Fibroblast of lung (primary cell): ENCODE results near the gene GLIS1. TPM values are rescaled to one million over a fixed set of nuclear protein-coding genes. Genes with fewer than 3 reads are reported as not detected.

Experiments used
- DNase-seq, 2 donors: peaks; one replicate each; pipeline versions ENCODE4 v3.0.0 to v3.0.0-alpha.2; 2010; ENCODE audit warnings: low read depth in 2 of 2
- H2AFZ ChIP-seq: 2 replicates; pipeline ENCODE4 v1.5.1; 2012; ENCODE audit warnings: low read length, control low read depth, inconsistent platforms
- H3K27ac ChIP-seq: 2 replicates; pipeline ENCODE4 v1.5.1; 2011; ENCODE audit warnings: low read length, control low read depth; ENCODE audit not compliant: insufficient read depth
- H3K27me3 ChIP-seq: 2 replicates; pipeline ENCODE4 v1.5.1; 2011; ENCODE audit warnings: mild to moderate bottlenecking, low read length; ENCODE audit not compliant: control insufficient read depth, insufficient read depth
- H3K36me3 ChIP-seq: 2 replicates; pipeline ENCODE4 v1.5.1; 2011; ENCODE audit warnings: low read length; ENCODE audit not compliant: control insufficient read depth, insufficient read depth
- H3K4me1 ChIP-seq: 2 replicates; pipeline ENCODE4 v1.5.1; 2011; ENCODE audit warnings: low read length; ENCODE audit not compliant: control insufficient read depth, insufficient read depth; ENCODE audit errors: extremely low read depth
- H3K4me2 ChIP-seq: 2 replicates; pipeline ENCODE4 v1.5.1; 2011; ENCODE audit warnings: low read length, control low read depth; ENCODE audit not compliant: insufficient read depth; ENCODE audit errors: extremely low read depth
- H3K4me3 ChIP-seq, 4 experiments: fragments of 200-600 bp in 1 of 4; sonication (generic) in 1 of 4; replicated peaks in 1 of 4; 2 replicates each; pipeline ENCODE4 v1.5.1; 2011 to 2016; ENCODE audit warnings: low read length in 4 of 4, low read depth in 3 of 4, mild to moderate bottlenecking in 3 of 4, control low read depth in 2 of 4, inconsistent platforms in 1 of 4, mixed read lengths in 1 of 4; ENCODE audit not compliant: insufficient read depth in 1 of 4; ENCODE audit errors: control extremely low read depth in 1 of 4
- H3K79me2 ChIP-seq: 2 replicates; pipeline ENCODE4 v1.5.1; 2012; ENCODE audit warnings: mild to moderate bottlenecking, low read length, inconsistent platforms; ENCODE audit not compliant: control insufficient read depth, insufficient read depth
- H3K9ac ChIP-seq: 2 replicates; pipeline ENCODE4 v1.5.1; 2011; ENCODE audit warnings: mild to moderate bottlenecking, low read length, control low read depth; ENCODE audit not compliant: insufficient read depth
- H3K9me3 ChIP-seq: 2 replicates; pipeline ENCODE4 v1.5.1; 2012; ENCODE audit warnings: low read depth, low read length; ENCODE audit not compliant: control insufficient read depth, insufficient read depth
- H4K20me1 ChIP-seq: 2 replicates; pipeline ENCODE4 v1.5.1; 2011; ENCODE audit warnings: low read length; ENCODE audit not compliant: control insufficient read depth, insufficient read depth; ENCODE audit errors: extremely low read depth
- CTCF ChIP-seq, 2 donors: IDR thresholded peaks in 1 of 2; conservative IDR thresholded peaks in 1 of 2; 1 replicate in 1 of 2; 2 replicates in 1 of 2; pipeline ENCODE4 v1.5.1; 2011 to 2012; ENCODE audit warnings: low read length in 2 of 2, control low read depth in 1 of 2, inconsistent platforms in 1 of 2, low read depth in 1 of 2, mild to moderate bottlenecking in 1 of 2
- EZH2 ChIP-seq: IDR thresholded peaks from 2 replicates; pipeline ENCODE4 v1.5.1; 2012; ENCODE audit warnings: low read length, control low read depth, mild to moderate bottlenecking; ENCODE audit errors: missing control alignments
- polyA plus RNA-seq, 2 donors: library from polyadenylated mRNA; depleted of rRNA in 1 of 2; stranded (reverse) in 1 of 2; unstranded in 1 of 2; fragments of >200 nt; gene quantifications; 2 replicates each; pipeline ENCODE4 v1.2.1, GENCODE V29; 2011 to 2012; ENCODE audit warnings: missing spikeins in 1 of 2
- total RNA-seq: library from RNA; depleted of rRNA; stranded (reverse); fragments of >200 nt; gene quantifications from 2 replicates; pipeline ENCODE4 v1.2.1, GENCODE V29; 2014

The GLIS1 gene
- total and polyA plus RNA-seq, 2 donors (not counting 1 experiment from before 2014, with no cell fraction given), result under 0.01 to 0.05 TPM

- Histone ChIP-seq H2AFZ (no peak overlapping the region), H3K9me3 (no peaks in the 10 kb centered on the region), H3K36me3 (no peaks in the 10 kb centered on the region), H3K4me1 (no peaks in the 10 kb centered on the region), H3K79me2 (no peaks in the 10 kb centered on the region), H4K20me1 (no peaks in the 10 kb centered on the region), H3K9ac (no peak overlapping the region), H3K27me3 (peaks cover 8% of the 10 kb centered on the region), H3K27ac (no peak overlapping the region), H3K4me3 (no peak overlapping the region), H3K4me2 (no peak overlapping the region)
- no peak for DNase-seq
- TF ChIP-seq EZH2 (no peak), CTCF (conservative IDR thresholded peaks at IDR 0.05 in 1 of 2, IDR thresholded peaks at IDR 0.05 in 1 of 2; ENCODE audit: low read depth in 1 of 2, low read length in 2 of 2) (no peak)
Measured at GRCh38 chr1:53641481-53642214, 97.3 kb downstream of the GLIS1 start.

GRCh38 chr1:53640701-53641075 is 98.3 kb downstream of the GLIS1 start:
- Histone ChIP-seq H3K4me3 (no peak overlapping the region), H3K79me2 (no peaks in the 10 kb centered on the region), H2AFZ (no peak overlapping the region), H3K27me3 (peaks cover 8% of the 10 kb centered on the region), H3K4me2 (no peak overlapping the region), H3K9me3 (no peaks in the 10 kb centered on the region), H3K36me3 (no peaks in the 10 kb centered on the region), H3K4me1 (no peaks in the 10 kb centered on the region), H3K9ac (no peak overlapping the region), H3K27ac (no peak overlapping the region), H4K20me1 (no peaks in the 10 kb centered on the region)
- no peak for DNase-seq
- TF ChIP-seq EZH2, result no peak
- TF ChIP-seq CTCF (conservative IDR thresholded peaks at IDR 0.05 in 1 of 2, IDR thresholded peaks at IDR 0.05 in 1 of 2; ENCODE audit: low read depth in 1 of 2, low read length in 2 of 2), result no peak

GRCh38 chr1:53639996-53640700 is 98.8 kb downstream of the GLIS1 start:
- DNase-seq, result no peak
- Histone ChIP-seq H3K9ac (no peak overlapping the region), H4K20me1 (no peaks in the 10 kb centered on the region), H3K79me2 (no peaks in the 10 kb centered on the region), H3K27me3 (peaks cover 6% of the 10 kb centered on the region), H3K4me2 (no peak overlapping the region), H3K4me1 (no peaks in the 10 kb centered on the region), H3K9me3 (no peaks in the 10 kb centered on the region), H3K4me3 (no peak overlapping the region), H3K27ac (no peak overlapping the region), H3K36me3 (no peaks in the 10 kb centered on the region), H2AFZ (no peak overlapping the region)
- TF ChIP-seq CTCF (conservative IDR thresholded peaks at IDR 0.05 in 1 of 2, IDR thresholded peaks at IDR 0.05 in 1 of 2; ENCODE audit: low read depth in 1 of 2, low read length in 2 of 2) (no peak), EZH2 (no peak)
